Cardiac fibroblast (primary cell): Measurements from ENCODE around the gene GLS.

Experiments used
- DNase-seq, 2 donors: peaks; one replicate each; pipeline versions ENCODE4 v3.0.0 to v3.0.0-alpha.2; 2010; ENCODE audit warnings: low read depth in 2 of 2
- H3K4me3 ChIP-seq, 2 donors: replicated peaks in 1 of 2; 1 replicate in 1 of 2; 2 replicates in 1 of 2; pipeline ENCODE4 v1.5.1; 2011; ENCODE audit warnings: low read depth in 2 of 2, low read length in 2 of 2, mild to moderate bottlenecking in 2 of 2, moderate library complexity in 1 of 2
- TF ChIP-seq, protein P1 (sequence below): IDR thresholded peaks from one replicate; pipeline ENCODE4 v1.5.1; 2011; ENCODE audit warnings: low read depth, mild to moderate bottlenecking, low read length, inconsistent platforms

GLS gene

DNA sequence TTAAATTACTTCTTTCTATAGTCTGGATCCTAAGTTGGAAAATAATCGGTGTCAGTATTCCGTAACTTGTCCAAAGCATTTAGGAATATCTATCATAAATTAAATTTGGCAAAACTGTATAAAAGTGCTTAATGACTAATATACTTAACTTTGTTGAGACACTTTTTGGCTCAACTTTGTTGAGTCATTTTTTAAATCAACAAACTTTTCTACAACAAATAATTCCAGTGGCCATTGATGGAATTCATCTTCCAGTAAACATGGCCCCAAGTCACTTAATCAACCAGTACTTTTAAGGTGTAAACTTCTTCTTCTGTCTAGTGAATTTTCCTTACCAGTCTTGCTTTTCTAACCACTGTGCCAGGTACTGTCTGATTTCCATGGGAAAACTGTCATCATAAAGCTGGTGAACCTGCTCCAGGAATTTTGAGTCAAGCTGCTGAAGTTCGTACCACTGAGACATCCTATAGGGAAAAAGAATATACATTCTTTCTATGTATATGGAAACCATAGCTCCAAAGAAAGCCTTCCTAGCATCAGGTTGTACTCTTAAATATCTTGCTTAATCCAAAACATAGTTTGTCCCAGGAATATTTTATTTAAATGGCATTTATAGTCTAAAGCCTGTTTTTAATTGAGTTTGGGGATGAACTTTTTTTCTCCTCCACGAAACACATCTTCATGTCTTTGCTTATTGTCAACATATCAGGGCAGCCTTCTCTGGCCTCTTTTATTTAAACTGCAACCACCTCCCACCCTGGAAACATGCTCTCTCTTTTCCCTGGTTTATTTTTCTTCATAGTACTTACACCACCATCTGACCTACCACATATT is 129.1 kb downstream of the GLS start:
- TF ChIP-seq, protein P1, sequence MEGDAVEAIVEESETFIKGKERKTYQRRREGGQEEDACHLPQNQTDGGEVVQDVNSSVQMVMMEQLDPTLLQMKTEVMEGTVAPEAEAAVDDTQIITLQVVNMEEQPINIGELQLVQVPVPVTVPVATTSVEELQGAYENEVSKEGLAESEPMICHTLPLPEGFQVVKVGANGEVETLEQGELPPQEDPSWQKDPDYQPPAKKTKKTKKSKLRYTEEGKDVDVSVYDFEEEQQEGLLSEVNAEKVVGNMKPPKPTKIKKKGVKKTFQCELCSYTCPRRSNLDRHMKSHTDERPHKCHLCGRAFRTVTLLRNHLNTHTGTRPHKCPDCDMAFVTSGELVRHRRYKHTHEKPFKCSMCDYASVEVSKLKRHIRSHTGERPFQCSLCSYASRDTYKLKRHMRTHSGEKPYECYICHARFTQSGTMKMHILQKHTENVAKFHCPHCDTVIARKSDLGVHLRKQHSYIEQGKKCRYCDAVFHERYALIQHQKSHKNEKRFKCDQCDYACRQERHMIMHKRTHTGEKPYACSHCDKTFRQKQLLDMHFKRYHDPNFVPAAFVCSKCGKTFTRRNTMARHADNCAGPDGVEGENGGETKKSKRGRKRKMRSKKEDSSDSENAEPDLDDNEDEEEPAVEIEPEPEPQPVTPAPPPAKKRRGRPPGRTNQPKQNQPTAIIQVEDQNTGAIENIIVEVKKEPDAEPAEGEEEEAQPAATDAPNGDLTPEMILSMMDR: no peak

DNA sequence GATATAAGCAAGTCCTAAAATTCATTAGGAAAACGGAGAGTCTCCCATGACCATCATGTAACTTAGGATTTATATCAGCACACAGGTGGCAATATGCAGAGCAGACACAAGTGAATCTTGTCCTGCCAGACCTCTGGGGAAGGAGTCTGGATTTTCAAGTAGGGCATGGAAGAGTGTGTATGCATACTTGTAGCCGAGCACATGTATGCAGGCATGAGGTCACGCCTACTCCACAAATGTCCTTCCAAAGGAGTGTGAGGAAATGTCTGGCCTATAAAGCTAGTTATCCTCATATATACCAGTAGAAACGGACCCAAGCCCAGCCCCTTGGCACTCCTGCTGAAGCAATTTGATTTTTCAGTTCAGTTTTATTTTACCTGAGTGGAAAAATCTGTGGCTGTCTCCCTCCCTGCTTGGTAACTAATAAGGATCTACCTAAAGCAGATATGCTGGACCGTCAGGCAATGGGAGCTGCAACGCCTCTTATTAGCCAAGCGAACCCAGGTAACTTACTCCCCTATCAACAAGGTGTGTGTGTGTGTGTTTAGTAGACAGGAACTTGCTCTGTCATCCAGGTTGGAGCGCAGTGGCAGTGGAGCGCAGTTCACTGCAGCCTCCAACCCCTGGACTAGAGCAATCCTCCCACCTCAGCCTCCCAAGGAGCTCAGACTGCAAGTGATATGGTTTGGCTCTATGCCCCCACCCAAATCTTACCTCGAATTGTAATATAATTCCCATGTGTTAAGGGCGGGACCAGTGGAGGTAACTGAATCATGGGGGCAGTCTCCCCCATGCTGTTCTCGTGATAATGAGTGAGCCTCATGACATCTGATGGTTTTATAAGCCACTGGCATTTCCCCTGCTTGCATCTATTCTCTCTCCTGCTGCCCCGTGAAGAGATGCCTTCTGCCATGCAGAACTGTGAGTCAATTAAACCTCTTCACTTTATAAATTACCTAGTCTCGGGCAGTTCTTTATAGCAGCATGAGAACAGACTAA is 130.6 kb downstream of the GLS start:
- no peak overlapping the region for H3K4me3 ChIP-seq
- DNase-seq: no peak
- TF ChIP-seq, protein P1: no peak

More for the DNA sequence above, 129.1 kb downstream of the GLS start:
- H3K4me3 ChIP-seq: no peak overlapping the region
- DNase-seq: peak in 1 of 2 donors; percentile 45

GRCh38 chr2:191012346-191012745 is 131.7 kb downstream of the GLS start:
- no peak for DNase-seq
- TF ChIP-seq, protein P1: no peak
- peak overlapping the region; percentile 85 to 93 for H3K4me3 ChIP-seq

GRCh38 chr2:191012845-191013681 is 132.4 kb downstream of the GLS start:
- TF ChIP-seq, protein P1: no peak
- peak; percentile 51 for DNase-seq
- peak overlapping the region; percentile 85 to 93 for H3K4me3 ChIP-seq

DNA sequence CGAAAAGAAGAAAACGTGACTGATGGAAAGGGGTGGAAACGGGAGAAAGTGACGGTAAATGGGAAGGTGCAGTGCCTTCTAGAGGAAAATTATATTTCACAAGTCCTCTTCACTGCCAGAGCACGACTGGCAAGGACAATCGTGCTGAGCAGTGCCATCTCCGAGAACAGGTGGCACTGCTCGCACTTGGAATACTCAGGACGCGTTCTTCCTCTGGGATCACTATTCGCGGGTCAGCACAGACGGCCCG is 133.0 kb downstream of the GLS start:
- TF ChIP-seq, protein P1: no peak
- no peak for DNase-seq
- peak overlapping the region; percentile 85 to 93 for H3K4me3 ChIP-seq

DNA sequence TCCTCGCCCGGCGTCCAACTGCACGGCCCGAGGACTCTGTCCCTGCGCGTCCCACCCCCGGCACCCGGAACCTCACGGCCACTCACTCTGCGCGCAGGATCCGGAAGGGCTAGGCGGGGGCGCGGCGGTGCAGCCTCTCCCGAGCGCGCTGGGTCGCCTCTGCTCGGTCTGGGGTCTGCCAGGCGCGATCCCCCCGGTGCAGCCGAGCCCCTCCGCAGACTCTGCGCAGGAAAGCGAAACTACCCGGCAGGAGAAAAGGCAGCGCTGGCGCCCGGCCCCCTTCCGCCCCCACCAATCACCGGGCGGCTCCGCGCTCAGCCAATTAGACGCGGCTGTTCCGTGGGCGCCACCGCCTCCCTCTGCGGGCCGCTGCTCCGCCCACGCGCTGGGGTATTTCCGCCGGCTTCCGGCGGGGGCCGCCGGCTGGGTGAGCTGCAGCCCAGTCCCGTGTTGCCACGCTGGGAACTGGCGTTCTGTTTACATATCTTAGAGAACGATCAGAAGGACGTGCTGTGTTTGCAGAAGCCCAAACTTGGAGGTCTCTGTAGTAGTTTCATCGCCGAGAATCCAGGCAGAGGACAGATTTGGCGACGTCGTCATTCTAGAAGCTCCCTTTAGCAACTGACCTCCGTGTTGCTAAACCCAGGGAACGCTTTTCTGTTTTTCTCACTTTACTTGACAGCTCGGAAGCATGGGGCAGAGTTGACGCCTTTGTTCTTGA is 133.5 kb downstream of the GLS start, which contains the start of gene STAT1:
STAT1 (minus strand) TSS at position 240 of the 721 bp plus-strand sequence. CDS start 4,168 bp downstream, outside the sequence.
- peak; percentile 91 to 96 for DNase-seq
- TF ChIP-seq, protein P1: no peak
- peak within 1 kb of the TSS; percentile 85 to 93 for H3K4me3 ChIP-seq
